IMR-90 (cell line): ENCODE measurements around the gene GCGR. TPM values are rescaled to one million over a fixed set of nuclear protein-coding genes. Genes with fewer than 3 reads are reported as not detected.
A peak's percentile ranks its signal among the peaks of the same experiment; 100 is the strongest.

Experiments used
- ATAC-seq: fragments of 200-7000 bp; cut with Tn5 transposase; 2 replicates; pipeline ENCODE4 v1.9.1; 2020; ENCODE audit warnings: low read depth, mild to moderate bottlenecking, moderate library complexity
- BruUV-seq: library from RNA; stranded (reverse); fragments of 400-500 nt; replicated peaks from 2 replicates; lab custom pipeline; 2021; lab: Mats Ljungman, UMichigan
- CTCF ChIA-PET: fragments of 300-600 bp; formaldehyde crosslinking; extraction: SDS; loops from one replicate; lab custom pipeline; 2021; ENCODE audit warnings: antibody characterized with exemption; lab: Yijun Ruan, JAX
- POLR2A ChIA-PET: fragments of 300-600 bp; sonication (Branson Sonifier 250); formaldehyde crosslinking; loops from one replicate; lab custom pipeline; 2022; ENCODE audit warnings: antibody characterized with exemption; ENCODE audit not compliant: unreplicated experiment; lab: Charles Lee
- DNase-seq: peaks from one replicate; pipeline ENCODE4 v3.0.0; 2013
- H2AFZ ChIP-seq: replicated peaks from 2 replicates; pipeline ENCODE3; 2013; ENCODE audit warnings: low read length, mild to moderate bottlenecking; ENCODE audit not compliant: poor library complexity
- H2AK5ac ChIP-seq: 2 replicates; pipeline ENCODE4 v1.6.1; 2013; ENCODE audit warnings: low read depth, low read length, inconsistent platforms
- H2AK9ac ChIP-seq: replicated peaks from 2 replicates; pipeline ENCODE3; 2013; ENCODE audit warnings: mild to moderate bottlenecking, low read depth, low read length, moderate library complexity; ENCODE audit not compliant: poor library complexity
- H2BK120ac ChIP-seq: 2 replicates; pipeline ENCODE4 v1.6.1; 2013; ENCODE audit warnings: low read depth, low read length, inconsistent platforms
- H2BK15ac ChIP-seq: 3 replicates; pipeline ENCODE4 v1.6.1; 2013; ENCODE audit warnings: low read depth, low read length, inconsistent platforms
- H2BK20ac ChIP-seq: 2 replicates; pipeline ENCODE4 v1.6.1; 2013; ENCODE audit warnings: low read depth, mild to moderate bottlenecking, inconsistent platforms, low read length, moderate library complexity
- H2BK5ac ChIP-seq: 2 replicates; pipeline ENCODE4 v1.6.1; 2013; ENCODE audit warnings: mild to moderate bottlenecking, low read depth, low read length, inconsistent platforms; ENCODE audit not compliant: poor library complexity, severe bottlenecking
- H3K14ac ChIP-seq: replicated peaks from 2 replicates; pipeline ENCODE4 v1.6.1; 2013; ENCODE audit warnings: low read depth, low read length, inconsistent platforms
- H3K18ac ChIP-seq: 2 replicates; pipeline ENCODE4 v1.6.1; 2013; ENCODE audit warnings: low read depth, low read length, control low read depth
- H3K23ac ChIP-seq: 2 replicates; pipeline ENCODE4 v1.6.1; 2013; ENCODE audit warnings: low read depth, low read length, inconsistent platforms
- H3K27ac ChIP-seq: 2 replicates; pipeline ENCODE4 v1.5.1; 2013; ENCODE audit warnings: mild to moderate bottlenecking, control low read depth, low read length; ENCODE audit not compliant: insufficient read depth
- H3K27me3 ChIP-seq: 2 replicates; pipeline ENCODE4 v1.6.1; 2013; ENCODE audit warnings: low read length; ENCODE audit not compliant: control insufficient read depth, insufficient read depth
- H3K36me3 ChIP-seq: 2 replicates; pipeline ENCODE4 v1.6.1; 2013; ENCODE audit warnings: low read length, mixed read lengths; ENCODE audit not compliant: control insufficient read depth, insufficient read depth
- H3K4ac ChIP-seq: 2 replicates; pipeline ENCODE4 v1.6.1; 2013; ENCODE audit warnings: low read depth, low read length, inconsistent platforms
- H3K4me1 ChIP-seq: 2 replicates; pipeline ENCODE4 v1.6.1; 2013; ENCODE audit warnings: low read length, mixed read lengths; ENCODE audit not compliant: control insufficient read depth, insufficient read depth
- H3K4me2 ChIP-seq: 2 replicates; pipeline ENCODE4 v1.6.1; 2013; ENCODE audit warnings: low read depth, mild to moderate bottlenecking, control low read depth, low read length, moderate library complexity
- H3K4me3 ChIP-seq: 2 replicates; pipeline ENCODE4 v1.5.1; 2013; ENCODE audit warnings: low read depth, mild to moderate bottlenecking, control low read depth, low read length, moderate library complexity; ENCODE audit not compliant: insufficient read depth
- H3K56ac ChIP-seq: 2 replicates; pipeline ENCODE4 v1.6.1; 2013; ENCODE audit warnings: low read length, inconsistent platforms; ENCODE audit not compliant: insufficient read depth; ENCODE audit errors: extremely low read depth
- H3K79me1 ChIP-seq, 2 experiments: 2 replicates each; pipeline ENCODE4 v1.6.1; 2013; ENCODE audit warnings: low read length in 2 of 2, inconsistent platforms in 1 of 2, low read depth in 1 of 2
- H3K9ac ChIP-seq: 2 replicates; pipeline ENCODE4 v1.6.1; 2013; ENCODE audit warnings: low read depth, low read length, control low read depth
- H3K9me1 ChIP-seq: 2 replicates; pipeline ENCODE4 v1.6.1; 2013; ENCODE audit warnings: low read length, inconsistent platforms; ENCODE audit not compliant: insufficient read depth
- H3K9me3 ChIP-seq: 2 replicates; pipeline ENCODE4 v1.6.1; 2013; ENCODE audit warnings: low read length; ENCODE audit not compliant: control insufficient read depth, insufficient read depth
- H4K20me1 ChIP-seq: 2 replicates; pipeline ENCODE4 v1.6.1; 2013; ENCODE audit warnings: low read length, inconsistent platforms; ENCODE audit not compliant: insufficient read depth
- H4K5ac ChIP-seq: 2 replicates; pipeline ENCODE4 v1.6.1; 2013; ENCODE audit warnings: mild to moderate bottlenecking, low read depth, low read length, control low read depth
- H4K8ac ChIP-seq, 2 experiments: 2 replicates each; pipeline ENCODE4 v1.6.1; 2013; ENCODE audit warnings: low read depth in 2 of 2, low read length in 2 of 2, control low read depth in 1 of 2, inconsistent platforms in 1 of 2
- H4K91ac ChIP-seq: 2 replicates; pipeline ENCODE4 v1.6.1; 2013; ENCODE audit warnings: low read depth, low read length, inconsistent platforms; ENCODE audit not compliant: insufficient read depth
- CHD1 ChIP-seq: IDR thresholded peaks from 2 replicates; pipeline ENCODE4 v1.6.1; 2012; ENCODE audit warnings: low read depth, low read length, improper control_type of control experiment
- MXI1 ChIP-seq: IDR thresholded peaks from 2 replicates; pipeline ENCODE4 v1.6.1; 2012; ENCODE audit warnings: low read depth, mild to moderate bottlenecking, low read length, moderate library complexity, borderline replicate concordance
- NFE2L2 ChIP-seq: fragments of 150-350 bp; IDR thresholded peaks from 2 replicates; pipeline ENCODE4 v1.6.1; 2016; ENCODE audit warnings: low read depth, mild to moderate bottlenecking, low read length
- RCOR1 ChIP-seq: IDR thresholded peaks from 2 replicates; pipeline ENCODE4 v1.6.1; 2012; ENCODE audit warnings: mild to moderate bottlenecking, low read length, improper control_type of control experiment; ENCODE audit not compliant: insufficient replicate concordance
- RFX5 ChIP-seq: IDR thresholded peaks from 2 replicates; pipeline ENCODE4 v1.8.0; 2012; ENCODE audit warnings: low read depth, mild to moderate bottlenecking, low read length, moderate library complexity
- SMC3 ChIP-seq: fragments of 150-350 bp; IDR thresholded peaks from 2 replicates; pipeline ENCODE4 v1.6.1; 2016; ENCODE audit warnings: low read depth, mild to moderate bottlenecking, antibody characterized with exemption, low read length, moderate library complexity
- WGBS, 2 experiments: methylation state at CpG; one replicate each; pipeline versions ENCODE4 v1.1.5 to v1.1.7; 2013; ENCODE audit warnings: missing lambda C conversion rate in 2 of 2; ENCODE audit not compliant: insufficient read length in 1 of 2; ENCODE audit errors: extremely low coverage in 2 of 2; 5-methylcytosine and 5-hydroxymethylcytosine counted together
- dilution Hi-C: fragments of 300-500 bp; cut with HindIII; formaldehyde crosslinking; loops from one replicate; pipeline ENCODE4 v1.14.3; 2018; ENCODE audit warnings: low sequenced_read_pairs; ENCODE audit not compliant: unreplicated experiment
- in situ Hi-C: fragments of 300-500 bp; cut with MboI; formaldehyde crosslinking; loops from 3 replicates; pipeline ENCODE4 v1.14.3; 2019; ENCODE audit warnings: low sequenced_read_pairs, inconsistent platforms, mixed read lengths
- intact Hi-C: fragments of 100-400 bp; cut with micrococcal nuclease; formaldehyde crosslinking; loops from 2 replicates; pipeline ENCODE4 v1.10.0; 2022
- polyA plus RNA-seq, 3 experiments: library from polyadenylated mRNA; depleted of rRNA; stranded (reverse); fragments of >200 nt; gene quantifications; 2 replicates each; pipeline ENCODE4 v1.2.3, GENCODE V29; 2012; ENCODE audit warnings: low replicate concordance in 1 of 3
- total RNA-seq: library from RNA; depleted of rRNA; stranded (reverse); fragments of >200 nt; gene quantifications from 2 replicates; pipeline ENCODE4 v1.2.3, GENCODE V29; 2012
- TF ChIP-seq, protein P1 (sequence below): fragments of 150-350 bp; IDR thresholded peaks from 2 replicates; pipeline ENCODE4 v1.6.1; 2017; ENCODE audit warnings: mild to moderate bottlenecking, antibody characterized with exemption, low read length, low read depth

GCGR gene
- total and polyA plus RNA-seq, 2 of the 4 experiments (the other 2 are of a cell fraction): not detected

DNA sequence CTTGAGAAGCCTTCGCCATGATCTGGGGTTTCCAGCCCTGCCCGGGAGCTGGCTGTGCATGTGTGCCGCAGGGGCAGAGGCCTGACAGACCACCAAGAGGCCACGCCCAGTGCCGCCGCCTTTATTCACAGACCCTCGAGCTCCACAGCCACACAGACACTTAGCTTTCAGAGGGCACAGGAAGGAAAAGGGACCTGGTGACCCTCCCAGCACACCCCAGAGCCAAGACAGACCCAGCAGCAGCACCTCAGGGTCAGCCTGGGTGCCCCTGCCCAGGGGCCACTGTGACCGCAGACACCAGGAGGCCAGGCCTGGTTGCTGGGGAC lies 18.3 kb downstream of the GCGR start:
- H3K9me3 ChIP-seq: no peaks in the 10 kb centered on the region
- H4K8ac ChIP-seq: no peak overlapping the region
- no peak overlapping the region for H2BK120ac ChIP-seq
- 0 out of 2 replicates have a peak, but pooled peaks cover 2% of the 10 kb centered on the region for H3K27me3 ChIP-seq
- H3K4me3 ChIP-seq: no peak overlapping the region
- dilution Hi-C loops (no loop called here), intact Hi-C loops (no loop called here), in situ Hi-C loops (no loop called here)
- no peak overlapping the region for H3K4me2 ChIP-seq
- no peak overlapping the region for H2BK15ac ChIP-seq
- no peak overlapping the region for H3K9ac ChIP-seq
- H3K9me1 ChIP-seq: peaks cover 11% of the 10 kb centered on the region
- no peak overlapping the region for H2AFZ ChIP-seq
- H3K23ac ChIP-seq: no peak overlapping the region
- CTCF ChIA-PET: interaction anchor here (0.6 kb wide), 1 partner anchor 33 kb away, joined by 3 read pairs; no protein-coding TSS in a partner anchor
- no peak for TF ChIP-seq CHD1
- TF ChIP-seq, protein P1, sequence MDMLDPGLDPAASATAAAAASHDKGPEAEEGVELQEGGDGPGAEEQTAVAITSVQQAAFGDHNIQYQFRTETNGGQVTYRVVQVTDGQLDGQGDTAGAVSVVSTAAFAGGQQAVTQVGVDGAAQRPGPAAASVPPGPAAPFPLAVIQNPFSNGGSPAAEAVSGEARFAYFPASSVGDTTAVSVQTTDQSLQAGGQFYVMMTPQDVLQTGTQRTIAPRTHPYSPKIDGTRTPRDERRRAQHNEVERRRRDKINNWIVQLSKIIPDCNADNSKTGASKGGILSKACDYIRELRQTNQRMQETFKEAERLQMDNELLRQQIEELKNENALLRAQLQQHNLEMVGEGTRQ: no peak
- no peak for TF ChIP-seq RCOR1
- no peak for TF ChIP-seq NFE2L2
- no peak for TF ChIP-seq RFX5
- no peak for TF ChIP-seq MXI1
- no peak for TF ChIP-seq SMC3
- H3K14ac ChIP-seq: no peak overlapping the region
- WGBS, 2 experiments: 91% methylated on average over 7 of the region's 8 CpGs; no CpG with 5 or more reads in 1 of the 2 experiments
- H4K20me1 ChIP-seq: peaks cover 31% of the 10 kb centered on the region
- ATAC-seq (no peak), DNase-seq (no peak)
- H3K36me3 ChIP-seq: peaks cover 14% of the 10 kb centered on the region
- no peak overlapping the region for H4K91ac ChIP-seq
- no peak overlapping the region for H3K27ac ChIP-seq
- H2AK9ac ChIP-seq: peak overlapping the region; percentile 39
- no peak overlapping the region for H2BK20ac ChIP-seq
- no peak overlapping the region for H3K56ac ChIP-seq
- POLR2A ChIA-PET: interaction anchor here (0.6 kb wide), 1 partner anchor 286 kb away, joined by 10 read pairs; no protein-coding TSS in a partner anchor
- no peak overlapping the region for H4K5ac ChIP-seq
- BruUV-seq: no TSS peak
- H3K4me1 ChIP-seq: peaks cover 4% of the 10 kb centered on the region; the same call in 1 of the 2 replicates
- no peak overlapping the region for H3K18ac ChIP-seq
- H3K79me1 ChIP-seq: peaks cover 4 to 18% of the 10 kb centered on the region in 2 experiments; a peak in 3 of 4 replicates
- H3K4ac ChIP-seq: no peak overlapping the region
- H2BK5ac ChIP-seq: no peak overlapping the region
- H2AK5ac ChIP-seq: no peak overlapping the region
